ENCODE results near the gene UCN2.
A peak's percentile ranks its signal among the peaks of the same experiment; 100 is the strongest.

The UCN2 gene, protein sequence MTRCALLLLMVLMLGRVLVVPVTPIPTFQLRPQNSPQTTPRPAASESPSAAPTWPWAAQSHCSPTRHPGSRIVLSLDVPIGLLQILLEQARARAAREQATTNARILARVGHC

GRCh38 chr3:48563382-48563918 is at the start of gene UCN2:
TSS of gene UCN2 (minus strand) at chr3:48563781. CDS start at chr3:48563124, 657 bp downstream.
- no peak for DNase-seq (ENCODE audit: low read depth)

DNA sequence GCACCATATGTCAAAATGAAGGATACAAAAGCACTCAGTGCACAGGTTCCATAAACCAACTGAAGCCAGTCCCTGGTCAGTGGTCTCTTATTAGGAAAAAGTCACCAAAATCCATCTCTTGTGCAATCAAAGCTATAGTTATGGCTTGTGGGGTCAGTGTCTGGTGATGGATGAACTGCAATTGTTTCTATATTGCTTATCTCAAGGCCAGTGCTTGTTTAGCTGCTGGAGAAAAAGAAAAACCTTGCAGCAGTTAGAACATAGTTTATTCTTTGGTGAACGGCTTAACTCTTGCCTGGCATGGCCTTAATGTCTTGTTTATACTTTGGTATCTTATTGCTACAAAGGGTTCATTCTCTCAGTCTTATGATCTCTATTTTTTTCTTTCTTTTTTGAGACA is 48.7 kb upstream of the UCN2 start:
- no peak for DNase-seq (ENCODE audit: low read depth)

- DNase-seq (ENCODE audit: low read depth), result peak; percentile 86
These were observed 45.8 kb upstream of the UCN2 start, which contains the start of gene UQCRC1 for GRCh38 chr3:48609088-48610005. TSS of gene UQCRC1 (minus strand) at chr3:48609646. CDS start at chr3:48609620, 26 bp downstream.

DNA sequence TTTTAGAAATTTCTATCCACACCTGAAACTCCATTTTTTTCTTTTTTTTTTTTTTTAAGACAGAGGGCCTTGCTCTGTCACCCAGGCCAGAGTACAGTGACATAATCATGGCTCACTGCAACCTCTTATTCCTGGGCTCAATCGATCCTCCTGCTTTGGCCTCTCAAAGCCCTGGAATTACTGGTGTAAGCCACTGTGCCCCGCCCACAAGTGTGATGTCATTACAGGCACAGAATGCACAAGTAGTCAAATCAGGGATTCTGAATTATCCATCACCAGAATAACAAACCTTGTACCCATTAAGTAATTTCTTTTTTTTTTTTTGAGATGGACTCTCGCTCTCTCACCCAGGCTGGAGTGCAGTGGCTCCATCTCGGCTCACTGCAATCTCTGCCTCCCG is 43.9 kb upstream of the UCN2 start:
- DNase-seq (ENCODE audit: low read depth), result no peak

GRCh38 chr3:48601622-48601994 is 38.0 kb upstream of the UCN2 start:
- DNase-seq (ENCODE audit: low read depth), result no peak

DNA sequence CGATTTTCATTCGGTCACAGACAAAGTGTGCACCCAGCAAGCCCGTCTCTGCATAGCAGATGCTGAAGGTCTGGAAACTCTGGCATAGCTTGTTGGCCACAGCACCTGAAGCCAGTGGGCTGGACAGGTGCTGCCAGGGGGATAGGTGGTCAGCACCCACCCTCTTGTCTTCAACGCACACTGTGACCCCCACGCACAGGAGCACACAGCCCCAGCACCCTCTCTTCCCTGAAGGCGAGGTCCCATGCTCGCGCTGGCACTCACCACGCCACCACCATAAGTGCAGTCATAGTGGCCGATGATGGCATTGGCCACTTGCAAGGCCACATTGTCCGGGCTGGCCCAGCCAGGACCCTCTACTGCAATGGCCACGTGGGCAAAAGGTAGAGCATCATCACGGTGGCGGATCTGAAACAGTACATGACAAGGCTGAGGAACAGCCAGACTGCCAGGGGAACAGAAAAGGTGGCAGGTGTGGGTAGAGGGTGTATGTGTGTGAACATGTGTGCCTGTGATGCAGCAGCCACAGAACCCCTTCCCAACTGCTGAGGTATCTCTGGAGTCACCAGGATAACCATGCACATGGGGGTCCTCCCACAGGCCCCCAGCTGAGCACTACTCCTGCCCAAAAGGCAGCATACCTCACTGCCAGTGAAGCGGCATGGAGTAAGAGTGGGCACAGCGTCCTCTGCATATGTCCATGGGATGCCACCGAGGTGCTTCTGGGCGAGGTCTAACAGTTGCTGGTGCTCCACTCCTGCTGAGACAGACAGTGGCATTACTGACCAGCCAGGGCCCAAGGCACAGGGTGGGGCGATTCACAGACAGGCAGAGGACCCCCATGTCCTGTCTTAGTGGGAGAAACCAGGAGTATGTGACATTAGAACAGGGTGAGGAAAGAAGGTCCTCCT is 37.4 kb upstream of the UCN2 start:
- no peak for DNase-seq (ENCODE audit: low read depth)

DNA sequence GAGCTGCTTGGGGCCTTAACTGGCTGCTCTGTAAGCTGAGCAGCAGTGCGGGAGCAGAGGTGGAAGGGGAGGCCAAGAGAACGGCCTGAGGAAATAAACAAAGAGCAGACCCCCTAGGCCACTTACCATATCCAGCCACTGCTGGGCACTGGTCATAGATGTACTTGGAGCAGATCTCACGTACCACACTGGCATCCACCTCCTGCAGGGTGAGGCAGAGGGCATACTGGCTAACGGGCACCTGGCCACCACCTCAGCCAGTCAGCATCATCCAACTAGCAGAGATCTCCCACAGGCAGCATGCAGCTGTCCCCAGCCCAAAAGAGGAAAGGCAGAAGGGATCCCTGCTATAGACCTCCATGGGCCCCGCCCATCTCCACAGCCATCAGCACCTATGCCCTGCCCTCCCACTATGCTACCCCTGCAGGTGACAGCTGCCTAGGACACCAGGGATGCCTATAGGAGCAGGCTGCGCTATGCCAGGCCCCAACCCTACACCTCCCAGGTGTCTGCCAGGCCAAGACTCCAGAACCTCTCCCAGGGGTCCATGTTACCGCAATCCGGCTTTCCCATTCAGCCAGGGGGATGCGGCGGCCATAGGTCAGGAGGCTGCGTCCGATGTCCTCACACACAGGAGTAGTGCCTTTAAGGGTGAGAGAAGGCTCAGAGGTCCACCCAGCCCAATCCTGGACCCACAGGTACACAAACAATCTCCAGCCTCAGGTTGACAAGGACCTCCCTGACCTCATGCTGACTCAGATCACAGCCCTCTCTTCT is 36.1 kb upstream of the UCN2 start:
- DNase-seq (ENCODE audit: low read depth), result no peak

DNA sequence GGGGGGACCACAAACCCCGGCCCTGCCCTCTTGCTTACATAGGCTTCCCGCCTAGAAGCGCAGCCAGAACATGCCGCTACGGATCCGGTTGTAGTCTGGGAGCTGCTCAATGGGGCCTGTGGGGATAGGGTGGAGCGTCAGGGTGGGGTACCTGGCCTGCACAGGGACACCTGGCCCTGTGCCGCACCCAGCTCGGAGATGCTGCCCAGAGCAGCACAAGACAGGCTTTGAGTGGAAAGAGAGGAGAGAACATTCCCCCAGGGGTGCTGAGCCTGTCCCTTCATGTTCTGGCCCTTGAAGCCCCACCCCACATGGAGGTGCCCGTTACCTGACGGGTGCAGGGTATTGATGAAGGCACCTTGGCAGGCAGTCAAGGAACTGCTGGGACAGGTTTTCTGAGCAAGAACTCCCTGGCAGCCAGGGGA is 35.5 kb upstream of the UCN2 start:
- DNase-seq (ENCODE audit: low read depth), result no peak

GRCh38 chr3:48598323-48599076 is 34.9 kb upstream of the UCN2 start:
- no peak for DNase-seq (ENCODE audit: low read depth)

DNA sequence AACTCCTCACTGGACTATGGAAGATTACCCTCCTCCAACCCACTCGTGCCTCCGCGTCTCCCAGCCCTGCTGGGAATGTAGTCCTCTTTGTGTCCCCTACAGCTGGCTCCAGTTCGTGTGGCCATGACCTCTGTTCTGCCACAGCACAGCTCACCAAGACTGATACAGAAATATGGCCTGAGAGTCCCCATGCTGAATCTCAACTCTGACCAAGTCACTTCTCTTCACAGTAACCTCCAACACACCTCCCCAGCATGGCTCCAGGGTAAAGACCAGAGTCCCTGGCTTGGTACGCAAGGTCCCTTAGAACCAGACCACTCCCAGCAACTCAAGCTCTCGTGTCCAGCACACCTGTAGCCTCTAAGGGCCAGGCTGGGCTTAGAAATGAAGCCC is 33.8 kb upstream of the UCN2 start:
- DNase-seq (ENCODE audit: low read depth), result no peak

DNA sequence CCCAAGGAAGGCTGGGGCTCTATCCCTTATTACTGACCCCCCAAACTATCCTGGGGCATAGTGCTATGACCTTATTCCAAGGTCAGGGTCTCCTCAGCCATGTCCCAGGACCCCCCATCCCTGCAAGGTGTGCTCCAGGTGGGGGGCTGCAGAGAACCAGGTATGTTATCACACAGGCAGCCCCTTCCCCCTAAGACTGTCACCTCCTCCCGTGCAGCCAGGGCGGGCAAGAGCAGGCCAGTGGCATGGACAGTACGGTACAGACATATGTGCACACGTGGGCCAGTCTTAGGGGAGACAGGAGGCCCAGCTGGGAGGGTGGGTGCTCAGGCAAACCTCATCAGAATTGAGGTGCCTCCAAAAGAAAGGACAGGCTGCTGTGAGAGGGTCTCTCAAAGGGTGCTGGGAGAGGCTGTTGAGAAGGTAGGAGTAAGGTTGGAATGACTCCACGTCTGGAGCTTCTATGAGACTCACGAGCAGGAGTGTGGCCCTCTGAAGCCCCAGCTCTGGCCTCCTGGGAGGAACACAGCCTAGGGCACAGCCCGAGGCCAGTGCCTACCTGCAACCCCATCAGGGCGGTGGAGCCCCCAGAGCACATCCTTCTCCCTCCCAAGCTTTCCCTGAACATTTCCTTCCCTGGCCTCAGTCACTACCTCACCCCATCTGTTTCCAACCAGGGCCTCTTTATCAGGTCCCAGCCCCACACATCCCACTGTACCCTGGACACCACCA is 33.3 kb upstream of the UCN2 start:
- DNase-seq (ENCODE audit: low read depth), result no peak

GRCh38 chr3:48596157-48596556 is 32.6 kb upstream of the UCN2 start:
- no peak for DNase-seq (ENCODE audit: low read depth)

DNA sequence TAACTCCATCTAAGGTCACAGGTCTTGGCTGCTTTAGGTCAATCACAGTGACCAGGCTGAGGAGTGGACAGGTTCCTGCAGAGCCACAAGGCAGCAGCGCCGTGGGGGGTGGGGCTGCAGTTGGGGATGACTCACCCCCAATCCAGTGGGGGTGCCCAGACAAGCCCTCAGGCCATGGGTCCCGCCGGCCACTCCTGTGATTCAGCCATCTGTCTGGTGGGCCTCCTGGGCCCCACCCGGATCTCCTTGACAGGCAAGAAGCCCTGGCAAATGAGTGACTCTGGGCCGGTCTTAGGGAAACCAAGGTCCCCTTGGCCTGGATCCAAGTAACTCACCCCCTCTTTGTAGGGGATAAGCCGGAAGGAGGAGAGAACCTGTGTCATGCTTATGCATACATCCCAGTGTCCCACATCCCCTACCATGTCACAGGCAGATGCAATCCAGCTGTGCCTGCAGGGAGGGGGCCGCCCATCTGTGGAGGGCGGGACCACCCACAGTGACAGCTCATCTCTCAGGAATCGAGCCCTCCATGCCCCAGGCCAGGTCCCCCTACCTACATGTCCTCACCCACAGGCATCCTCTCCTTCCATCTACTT is 32.0 kb upstream of the UCN2 start:
- DNase-seq (ENCODE audit: low read depth), result no peak

DNA sequence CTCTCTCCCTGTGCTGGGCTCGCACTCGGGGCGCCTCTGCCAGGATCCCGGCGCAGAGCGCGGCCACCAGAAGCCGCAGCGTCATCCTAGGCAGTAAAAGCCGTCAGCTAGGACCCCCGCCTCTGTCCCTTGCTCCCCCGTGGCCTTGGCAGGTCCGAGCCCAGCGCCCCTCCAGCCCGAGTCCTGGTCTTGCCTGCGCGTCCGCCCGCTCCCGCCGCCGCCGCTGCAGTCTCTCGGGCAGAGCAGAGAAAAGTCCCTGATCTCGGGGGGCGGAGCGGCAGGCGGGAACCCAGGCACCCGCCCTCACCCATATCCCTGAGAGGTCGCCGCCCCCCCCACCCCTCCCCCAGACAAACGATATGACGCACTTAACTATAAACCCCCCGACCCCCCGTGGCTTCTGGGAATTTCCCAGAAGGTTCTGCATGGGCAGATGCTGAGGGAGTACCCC is 31.5 kb upstream of the UCN2 start, which contains the start of gene COL7A1:
COL7A1 (minus strand) TSS at position 255 of the 451 bp plus-strand sequence; CDS start at position 85, 170 bp downstream.
- DNase-seq (ENCODE audit: low read depth), result no peak

- DNase-seq (ENCODE audit: low read depth), result no peak
These were observed 31.0 kb upstream of the UCN2 start for GRCh38 chr3:48594417-48595049.

DNA sequence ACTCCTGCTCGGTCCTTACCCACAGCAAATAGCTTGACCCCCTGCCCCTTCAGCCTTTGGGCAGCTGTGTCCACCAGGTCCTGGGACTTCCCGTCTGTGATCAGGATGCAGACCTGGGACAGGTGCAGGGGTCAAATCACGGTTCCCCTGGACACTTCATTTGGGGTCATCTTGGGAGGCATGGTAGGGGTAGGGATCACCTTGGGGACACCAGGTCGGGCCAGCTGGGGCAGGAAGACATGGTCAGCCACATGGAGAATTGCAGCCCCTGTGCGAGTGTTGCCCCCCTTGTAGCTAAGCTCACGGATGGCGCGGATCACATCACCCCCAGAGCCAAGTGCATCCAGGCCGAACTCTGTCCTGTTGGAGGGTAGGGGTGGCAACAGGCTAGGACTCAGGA is 29.8 kb upstream of the UCN2 start:
- no peak for DNase-seq (ENCODE audit: low read depth)

GRCh38 chr3:48592519-48593087 is 29.0 kb upstream of the UCN2 start:
- no peak for DNase-seq (ENCODE audit: low read depth)

GRCh38 chr3:48591886-48592518 is 28.4 kb upstream of the UCN2 start:
- no peak for DNase-seq (ENCODE audit: low read depth)
